Mesenchymal stem cell (in vitro differentiated cells and primary cell): ENCODE measurements around the gene CBLN3.
A peak's percentile ranks its signal among the peaks of the same experiment; 100 is the strongest.

Experiments used
- DNase-seq: peaks from one replicate; pipeline ENCODE4 v3.0.0-alpha.2; 2013
- H2AFZ ChIP-seq: one replicate; pipeline ENCODE4 v1.6.1; 2013; ENCODE audit warnings: low read depth, mild to moderate bottlenecking, control low read depth, inconsistent platforms, low read length, moderate library complexity
- H2AK5ac ChIP-seq: 2 replicates; pipeline ENCODE4 v1.6.1; 2013; ENCODE audit warnings: low read length, moderate library complexity, mild to moderate bottlenecking, inconsistent platforms; ENCODE audit not compliant: severe bottlenecking
- H2BK120ac ChIP-seq: one replicate; pipeline ENCODE4 v1.6.1; 2013; ENCODE audit warnings: low read depth, mild to moderate bottlenecking, inconsistent platforms, low read length, moderate library complexity
- H2BK12ac ChIP-seq, 2 experiments: one replicate each; pipeline ENCODE4 v1.6.1; 2013; ENCODE audit warnings: inconsistent platforms in 2 of 2, low read length in 2 of 2, mild to moderate bottlenecking in 2 of 2, moderate library complexity in 2 of 2, control low read depth in 1 of 2
- H2BK15ac ChIP-seq: one replicate; pipeline ENCODE4 v1.6.1; 2013; ENCODE audit warnings: mild to moderate bottlenecking, low read depth, inconsistent platforms; ENCODE audit not compliant: poor library complexity, severe bottlenecking
- H2BK5ac ChIP-seq: 2 replicates; pipeline ENCODE4 v1.6.1; 2013; ENCODE audit warnings: low read depth, mild to moderate bottlenecking, low read length, control low read depth, inconsistent platforms; ENCODE audit not compliant: poor library complexity, severe bottlenecking
- H3K14ac ChIP-seq, 2 experiments: one replicate each; pipeline ENCODE4 v1.6.1; 2013; ENCODE audit warnings: inconsistent platforms in 2 of 2, low read length in 2 of 2, control low read depth in 1 of 2, mild to moderate bottlenecking in 1 of 2, moderate library complexity in 1 of 2
- H3K18ac ChIP-seq, 2 experiments: one replicate each; pipeline ENCODE4 v1.6.1; 2013; ENCODE audit warnings: inconsistent platforms in 2 of 2, low read length in 2 of 2, control low read depth in 1 of 2, low read depth in 1 of 2, mild to moderate bottlenecking in 1 of 2
- H3K23ac ChIP-seq, 2 experiments: one replicate each; pipeline ENCODE4 v1.6.1; 2013; ENCODE audit warnings: inconsistent platforms in 2 of 2, low read length in 2 of 2, mild to moderate bottlenecking in 2 of 2, moderate library complexity in 2 of 2, control low read depth in 1 of 2
- H3K27ac ChIP-seq: 2 replicates; pipeline ENCODE4 v1.5.1; 2013; ENCODE audit warnings: mild to moderate bottlenecking, moderate library complexity, low read length, control low read depth, inconsistent platforms; ENCODE audit not compliant: poor library complexity, severe bottlenecking
- H3K27me3 ChIP-seq, 2 experiments: 2 replicates each; pipeline versions ENCODE4 v1.6.1 to v1.7.0; 2013; ENCODE audit warnings: low read length in 2 of 2, mild to moderate bottlenecking in 2 of 2, moderate library complexity in 2 of 2, control low read depth in 1 of 2, inconsistent platforms in 1 of 2; ENCODE audit not compliant: control insufficient read depth in 1 of 2, insufficient read depth in 1 of 2
- H3K36me3 ChIP-seq, 2 experiments: 2 replicates each; pipeline versions ENCODE4 v1.6.1 to v1.7.0; 2013; ENCODE audit warnings: low read length in 2 of 2, control low read depth in 1 of 2, inconsistent platforms in 1 of 2, low read depth in 1 of 2, mild to moderate bottlenecking in 1 of 2; ENCODE audit not compliant: insufficient read depth in 2 of 2, control insufficient read depth in 1 of 2
- H3K4ac ChIP-seq, 2 experiments: one replicate each; pipeline ENCODE4 v1.6.1; 2013; ENCODE audit warnings: inconsistent platforms in 2 of 2, low read length in 2 of 2, mild to moderate bottlenecking in 2 of 2, moderate library complexity in 2 of 2, control low read depth in 1 of 2, low read depth in 1 of 2
- H3K4me1 ChIP-seq: 2 replicates; pipeline ENCODE4 v1.6.1; 2013; ENCODE audit warnings: low read depth, low read length, control low read depth; ENCODE audit not compliant: control insufficient read depth, insufficient read depth
- H3K4me2 ChIP-seq: 2 replicates; pipeline ENCODE4 v1.6.1; 2013; ENCODE audit warnings: low read length, mild to moderate bottlenecking, inconsistent platforms; ENCODE audit not compliant: poor library complexity, severe bottlenecking
- H3K4me3 ChIP-seq, 2 experiments: 2 replicates each; pipeline versions ENCODE4 v1.5.1 to v1.7.0; 2013; ENCODE audit warnings: low read length in 2 of 2, mild to moderate bottlenecking in 2 of 2, control low read depth in 1 of 2, low read depth in 1 of 2; ENCODE audit not compliant: insufficient read depth in 1 of 2
- H3K79me1 ChIP-seq: replicated peaks from 2 replicates; pipeline ENCODE4 v1.6.1; 2013; ENCODE audit warnings: mild to moderate bottlenecking, control low read depth, low read length, inconsistent platforms; ENCODE audit not compliant: poor library complexity, severe bottlenecking
- H3K9ac ChIP-seq: 2 replicates; pipeline ENCODE4 v1.7.0; 2013; ENCODE audit warnings: mild to moderate bottlenecking, low read length, moderate library complexity
- H3K9me3 ChIP-seq: 2 replicates; pipeline ENCODE4 v1.7.0; 2013; ENCODE audit warnings: mild to moderate bottlenecking, low read length; ENCODE audit not compliant: control insufficient read depth
- H4K8ac ChIP-seq: one replicate; pipeline ENCODE4 v1.6.1; 2013; ENCODE audit warnings: inconsistent platforms, mild to moderate bottlenecking, low read length, moderate library complexity
- H4K91ac ChIP-seq: one replicate; pipeline ENCODE4 v1.6.1; 2013; ENCODE audit warnings: mild to moderate bottlenecking, low read length, inconsistent platforms
- WGBS: methylation state at CpG from one replicate; pipeline ENCODE4 v1.1.7; 2013; ENCODE audit warnings: mixed read lengths; 5-methylcytosine and 5-hydroxymethylcytosine counted together

The CBLN3 gene

DNA sequence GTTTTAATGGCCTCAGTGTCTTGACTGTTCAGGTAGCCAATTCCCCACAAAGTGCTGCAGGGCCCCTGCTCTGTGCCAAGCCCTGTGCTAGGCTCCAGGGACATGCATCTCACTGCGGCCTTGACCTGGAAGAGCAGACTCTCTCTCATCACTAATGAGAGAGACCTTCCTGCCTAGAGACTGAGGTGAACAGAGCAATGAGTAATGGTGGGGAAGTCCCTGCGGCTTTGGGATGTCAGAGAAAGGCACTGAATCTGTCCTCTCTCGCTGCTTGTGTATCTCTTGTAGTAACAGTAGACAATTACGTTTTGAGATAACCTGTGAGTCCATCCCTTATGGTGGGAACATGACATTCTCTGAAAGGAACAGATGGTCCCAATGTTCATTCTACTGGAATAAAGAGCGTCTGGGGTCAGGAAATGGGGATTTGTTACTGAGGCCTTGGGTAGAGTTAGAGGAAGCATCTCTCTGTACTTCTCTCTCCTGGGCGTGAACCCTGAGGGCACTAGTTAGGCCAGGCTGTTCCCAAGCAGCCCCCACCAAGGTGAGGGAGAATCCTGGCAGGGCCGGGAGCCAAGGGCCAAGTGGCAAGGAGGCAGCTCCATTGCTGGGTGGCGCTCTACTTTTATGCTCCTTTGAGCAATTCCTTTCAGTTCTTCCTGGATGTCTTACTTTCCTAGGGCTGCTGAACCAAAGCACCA lies 48.0 kb downstream of the CBLN3 start:
- Histone ChIP-seq H3K9ac (no peak overlapping the region), H4K91ac (no peak overlapping the region), H3K27ac (no peak overlapping the region), H3K36me3 (peaks cover 20 to 26% of the 10 kb centered on the region in 2 experiments), H3K23ac (no peak overlapping the region), H3K18ac (no peak overlapping the region), H3K4me3 (no peak overlapping the region), H3K4ac (no peak overlapping the region), H2AK5ac (no peak overlapping the region), H2BK120ac (no peak overlapping the region), H3K79me1 (no peaks in the 10 kb centered on the region), H3K4me2 (no peak overlapping the region), H2BK5ac (no peak overlapping the region), H3K9me3 (no peaks in the 10 kb centered on the region), H3K27me3 (peaks cover 0 to 11% of the 10 kb centered on the region in 2 experiments), H4K8ac (no peak overlapping the region), H2BK12ac (no peak overlapping the region), H2AFZ (no peak overlapping the region), H3K14ac (no peak overlapping the region), H3K4me1 (no peaks in the 10 kb centered on the region), H2BK15ac (no peak overlapping the region)
- 86% methylated on average over 8 of the region's 8 CpGs for WGBS
- no peak for DNase-seq

DNA sequence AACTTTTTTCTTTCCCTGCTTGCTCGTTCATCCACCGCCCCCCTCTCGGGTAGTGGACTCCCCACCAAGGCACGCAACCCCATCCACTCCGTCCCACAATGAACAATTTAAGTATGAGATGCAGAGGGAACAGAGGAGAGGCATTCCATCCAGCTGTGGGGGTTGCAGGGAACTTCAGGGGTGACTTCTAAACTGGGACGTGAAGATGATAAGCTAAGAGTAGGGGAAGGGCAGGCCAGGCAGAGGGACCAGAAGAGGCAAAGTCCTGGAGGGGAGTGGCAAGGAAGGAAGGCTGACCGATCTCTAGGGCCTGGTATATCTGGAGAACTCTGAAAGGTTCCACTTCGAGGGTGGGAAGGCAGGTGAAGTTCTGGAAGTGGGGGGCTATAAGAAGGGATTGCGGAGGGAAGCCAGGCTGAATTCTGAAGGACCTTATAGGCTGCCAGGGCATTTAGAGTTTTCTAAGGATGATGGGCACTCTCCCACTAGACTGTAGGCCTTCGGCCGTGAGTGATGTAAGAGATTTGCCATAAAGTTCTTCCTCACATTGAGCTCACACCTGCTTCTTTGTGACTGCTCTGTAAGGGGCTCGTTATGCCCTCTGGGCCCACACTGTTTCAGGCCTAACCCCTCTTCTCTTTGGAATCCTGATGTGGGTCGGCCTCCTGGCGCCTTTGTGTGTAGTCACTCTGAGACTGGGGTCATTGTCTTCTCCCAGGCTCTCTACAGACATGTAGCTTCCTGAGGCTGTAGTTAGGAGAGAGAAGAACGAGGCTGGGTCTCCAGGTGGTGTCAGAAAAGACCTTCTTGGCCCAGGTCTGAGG lies 49.3 kb downstream of the CBLN3 start:
- no peak overlapping the region for H3K23ac ChIP-seq
- no peak overlapping the region for H2AK5ac ChIP-seq
- no peak overlapping the region for H4K8ac ChIP-seq
- no peak overlapping the region for H3K4me2 ChIP-seq
- H3K79me1 ChIP-seq = no peaks in the 10 kb centered on the region
- H3K36me3 ChIP-seq = peaks cover 34 to 40% of the 10 kb centered on the region in 2 experiments
- H3K27me3 ChIP-seq = peaks cover 0 to 5% of the 10 kb centered on the region in 2 experiments
- no peak overlapping the region for H3K18ac ChIP-seq
- H3K4me3 ChIP-seq = no peak overlapping the region
- H3K4me1 ChIP-seq = no peaks in the 10 kb centered on the region
- H3K9me3 ChIP-seq = no peaks in the 10 kb centered on the region
- H3K27ac ChIP-seq = no peak overlapping the region
- no peak overlapping the region for H2BK120ac ChIP-seq
- DNase-seq = no peak
- H4K91ac ChIP-seq = peak overlapping the region; percentile 32
- H2AFZ ChIP-seq = no peak overlapping the region
- H2BK5ac ChIP-seq = no peak overlapping the region
- no peak overlapping the region for H3K14ac ChIP-seq
- 93% methylated on average over 13 of the region's 15 CpGs for WGBS
- H3K4ac ChIP-seq = no peak overlapping the region
- no peak overlapping the region for H2BK15ac ChIP-seq
- H2BK12ac ChIP-seq = no peak overlapping the region
- no peak overlapping the region for H3K9ac ChIP-seq

DNA sequence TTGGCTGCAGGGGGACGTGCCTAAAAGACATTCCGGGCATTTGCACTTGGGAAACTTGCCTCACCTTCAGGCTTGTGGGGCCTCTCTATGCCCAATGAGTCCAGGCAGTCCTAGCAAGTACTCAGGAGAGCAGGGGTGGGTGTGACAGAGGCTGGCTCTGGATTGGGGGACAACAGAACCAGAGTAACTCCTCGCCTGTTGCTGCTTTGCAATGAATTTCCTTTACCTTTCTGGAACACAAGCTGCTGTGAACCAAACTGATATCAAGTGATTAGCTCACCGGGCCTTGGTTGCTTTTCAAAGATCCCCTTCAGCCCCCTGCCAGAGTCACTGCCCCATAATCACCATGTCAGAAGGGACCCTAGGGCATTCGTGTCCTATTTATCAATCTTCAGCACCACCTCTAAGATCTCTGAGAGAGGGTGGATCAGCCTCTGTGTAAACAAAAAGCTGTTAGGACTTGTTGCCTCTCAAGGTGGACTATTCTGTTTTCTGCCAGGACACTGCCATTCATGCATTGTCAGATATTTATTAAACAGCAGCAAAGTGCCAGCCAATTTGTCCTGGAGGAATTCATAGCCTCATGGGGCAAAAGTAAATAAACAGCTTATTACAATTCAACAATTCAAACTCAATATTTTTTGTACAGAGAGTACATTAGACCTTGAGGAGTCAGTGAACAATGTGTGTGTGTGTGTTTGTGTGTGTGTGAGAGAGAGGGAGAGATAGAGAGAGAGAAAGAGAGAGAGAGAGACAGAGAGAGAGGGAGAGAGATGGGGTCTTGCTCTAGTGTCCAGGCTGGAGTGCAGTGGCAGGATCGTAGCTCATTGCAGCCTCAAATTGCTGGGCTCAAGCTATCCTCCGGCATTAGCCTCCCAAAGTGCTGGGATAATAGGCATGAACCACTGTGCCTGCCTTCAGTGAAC lies 50.2 kb downstream of the CBLN3 start:
- no peak overlapping the region for H2AK5ac ChIP-seq
- H3K4me2 ChIP-seq = no peak overlapping the region
- no peak overlapping the region for H3K4me3 ChIP-seq
- H2BK12ac ChIP-seq = no peak overlapping the region
- no peaks in the 10 kb centered on the region for H3K9me3 ChIP-seq
- no peak overlapping the region for H4K91ac ChIP-seq
- H3K36me3 ChIP-seq = peaks cover 40 to 49% of the 10 kb centered on the region in 2 experiments
- no peak overlapping the region for H3K27ac ChIP-seq
- no peak overlapping the region for H3K14ac ChIP-seq
- H3K4me1 ChIP-seq = no peaks in the 10 kb centered on the region
- H3K79me1 ChIP-seq = no peaks in the 10 kb centered on the region
- DNase-seq = no peak
- no peak overlapping the region for H3K9ac ChIP-seq
- WGBS = 91% methylated on average over 6 of the region's 7 CpGs
- no peak overlapping the region for H3K4ac ChIP-seq
- peaks cover 0 to 4% of the 10 kb centered on the region in 2 experiments for H3K27me3 ChIP-seq
- H4K8ac ChIP-seq = no peak overlapping the region
- H3K23ac ChIP-seq = no peak overlapping the region
- H2AFZ ChIP-seq = no peak overlapping the region
- no peak overlapping the region for H2BK5ac ChIP-seq
- no peak overlapping the region for H2BK120ac ChIP-seq
- H2BK15ac ChIP-seq = no peak overlapping the region
- no peak overlapping the region for H3K18ac ChIP-seq
